B cell (primary cell): ENCODE results near the gene BRD4.

ENCODE experiments used
- EZH2 ChIP-seq: IDR thresholded peaks from 2 replicates; pipeline ENCODE4 v1.6.1; 2012; ENCODE audit warnings: borderline replicate concordance, low read depth, mild to moderate bottlenecking, moderate library complexity, low read length; ENCODE audit not compliant: insufficient read depth, poor library complexity, severe bottlenecking
- TF ChIP-seq, protein P1 (sequence below): fragments of 200-600 bp; IDR thresholded peaks from one replicate; pipeline ENCODE4 v1.8.0; 2022; ENCODE audit warnings: antibody characterized with exemption, mild to moderate bottlenecking

DNA sequence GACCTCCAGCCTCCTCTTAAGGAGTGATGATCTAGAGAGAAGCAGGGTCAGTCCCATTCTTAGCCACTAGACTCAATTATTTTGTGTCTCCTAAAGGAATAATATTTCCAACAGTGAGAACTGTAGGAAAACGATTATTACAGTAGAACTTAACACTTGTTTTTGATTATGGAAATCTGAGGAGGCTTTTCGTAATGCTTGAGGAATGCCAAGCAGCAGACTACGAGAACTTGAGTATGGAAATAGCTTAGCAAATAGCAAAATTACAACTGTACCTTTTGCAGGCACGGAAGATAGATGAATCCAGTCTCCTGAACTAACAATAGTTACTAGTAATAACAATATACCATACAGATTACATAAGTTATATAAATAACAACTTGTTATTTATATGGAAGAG lies 12.2 kb downstream of the BRD4 start:
- TF ChIP-seq, protein P1, sequence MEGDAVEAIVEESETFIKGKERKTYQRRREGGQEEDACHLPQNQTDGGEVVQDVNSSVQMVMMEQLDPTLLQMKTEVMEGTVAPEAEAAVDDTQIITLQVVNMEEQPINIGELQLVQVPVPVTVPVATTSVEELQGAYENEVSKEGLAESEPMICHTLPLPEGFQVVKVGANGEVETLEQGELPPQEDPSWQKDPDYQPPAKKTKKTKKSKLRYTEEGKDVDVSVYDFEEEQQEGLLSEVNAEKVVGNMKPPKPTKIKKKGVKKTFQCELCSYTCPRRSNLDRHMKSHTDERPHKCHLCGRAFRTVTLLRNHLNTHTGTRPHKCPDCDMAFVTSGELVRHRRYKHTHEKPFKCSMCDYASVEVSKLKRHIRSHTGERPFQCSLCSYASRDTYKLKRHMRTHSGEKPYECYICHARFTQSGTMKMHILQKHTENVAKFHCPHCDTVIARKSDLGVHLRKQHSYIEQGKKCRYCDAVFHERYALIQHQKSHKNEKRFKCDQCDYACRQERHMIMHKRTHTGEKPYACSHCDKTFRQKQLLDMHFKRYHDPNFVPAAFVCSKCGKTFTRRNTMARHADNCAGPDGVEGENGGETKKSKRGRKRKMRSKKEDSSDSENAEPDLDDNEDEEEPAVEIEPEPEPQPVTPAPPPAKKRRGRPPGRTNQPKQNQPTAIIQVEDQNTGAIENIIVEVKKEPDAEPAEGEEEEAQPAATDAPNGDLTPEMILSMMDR, result no peak
- TF ChIP-seq EZH2, result no peak
